Activated T-helper 9 cell treated with anti-CD3 and anti-CD28 coated beads, Interleukin-2, amount 50 U/mL, for 16 hours (primary cell): ENCODE results near the gene ZNF761.
"Not testable (repeated sequence)": the region's sequence is repeated elsewhere in the genome, so short reads cannot be mapped to it uniquely, and the experiment has no call there.

Experiments used
- DNase-seq: peaks from one replicate; pipeline ENCODE4 v3.0.0-alpha.2; 2020; ENCODE audit warnings: low read depth

Gene ZNF761

GRCh38 chr19:53460131-53460721 is 28.4 kb downstream of the ZNF761 start:
- not testable (repeated sequence) for DNase-seq

DNA sequence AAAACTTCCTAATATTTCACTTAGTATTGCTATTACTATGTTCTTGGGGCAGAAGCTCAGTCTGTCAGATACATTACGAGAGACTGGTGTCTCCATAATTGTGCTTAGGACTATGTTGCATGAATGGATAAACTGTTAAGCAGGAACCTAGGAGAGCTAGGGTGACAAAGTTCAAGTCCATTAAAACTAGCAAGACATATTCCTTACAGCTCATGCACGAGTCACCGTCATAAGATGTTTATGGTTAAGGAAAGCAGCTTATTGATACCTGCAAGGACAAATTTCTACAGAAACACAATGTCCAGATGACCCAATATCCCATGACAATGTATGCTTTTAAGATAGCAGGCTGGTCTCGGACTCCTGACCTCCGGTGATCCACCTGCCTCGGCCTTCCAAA is 30.1 kb downstream of the ZNF761 start:
- DNase-seq, result no peak

DNA sequence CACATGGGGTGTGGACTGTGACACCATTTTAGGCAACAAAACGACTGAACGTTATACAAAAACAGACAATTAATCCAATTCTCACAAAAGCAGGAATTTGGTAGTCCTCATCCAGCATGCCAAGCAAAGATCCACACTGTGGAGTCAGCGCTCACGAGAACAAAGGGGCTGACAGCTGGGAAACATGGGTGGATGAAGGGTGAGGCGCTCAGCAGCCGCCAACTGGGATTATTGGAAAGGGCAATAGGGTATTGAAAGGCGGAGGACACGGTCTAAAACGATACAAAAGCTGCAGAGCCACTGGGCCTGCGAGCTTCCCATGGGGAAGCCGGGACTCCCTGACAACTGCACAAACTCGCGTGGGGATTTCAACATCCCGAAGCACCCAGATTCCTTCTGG is 31.1 kb downstream of the ZNF761 start:
- no peak for DNase-seq

DNA sequence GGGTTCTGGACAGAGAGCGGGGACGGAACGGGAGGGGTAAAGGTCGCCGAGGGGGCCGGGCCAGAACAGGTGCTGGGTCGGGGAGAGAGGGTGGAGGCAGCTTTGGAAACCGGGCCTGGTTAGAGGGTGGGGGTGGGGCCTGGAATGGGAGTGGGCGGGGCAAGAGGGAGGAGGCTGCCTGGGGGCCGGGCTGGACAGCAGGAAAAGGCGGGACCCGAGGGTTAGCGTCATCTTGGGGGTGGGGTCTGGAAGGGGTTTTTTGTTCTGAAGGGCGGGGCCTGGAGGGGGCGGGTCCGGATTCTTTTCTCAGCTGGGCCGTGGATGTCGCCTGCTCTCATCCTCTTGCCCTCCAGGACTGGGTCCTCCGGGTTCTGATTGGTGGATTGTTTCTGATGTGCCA is 31.5 kb downstream of the ZNF761 start:
- DNase-seq, result no peak

DNA sequence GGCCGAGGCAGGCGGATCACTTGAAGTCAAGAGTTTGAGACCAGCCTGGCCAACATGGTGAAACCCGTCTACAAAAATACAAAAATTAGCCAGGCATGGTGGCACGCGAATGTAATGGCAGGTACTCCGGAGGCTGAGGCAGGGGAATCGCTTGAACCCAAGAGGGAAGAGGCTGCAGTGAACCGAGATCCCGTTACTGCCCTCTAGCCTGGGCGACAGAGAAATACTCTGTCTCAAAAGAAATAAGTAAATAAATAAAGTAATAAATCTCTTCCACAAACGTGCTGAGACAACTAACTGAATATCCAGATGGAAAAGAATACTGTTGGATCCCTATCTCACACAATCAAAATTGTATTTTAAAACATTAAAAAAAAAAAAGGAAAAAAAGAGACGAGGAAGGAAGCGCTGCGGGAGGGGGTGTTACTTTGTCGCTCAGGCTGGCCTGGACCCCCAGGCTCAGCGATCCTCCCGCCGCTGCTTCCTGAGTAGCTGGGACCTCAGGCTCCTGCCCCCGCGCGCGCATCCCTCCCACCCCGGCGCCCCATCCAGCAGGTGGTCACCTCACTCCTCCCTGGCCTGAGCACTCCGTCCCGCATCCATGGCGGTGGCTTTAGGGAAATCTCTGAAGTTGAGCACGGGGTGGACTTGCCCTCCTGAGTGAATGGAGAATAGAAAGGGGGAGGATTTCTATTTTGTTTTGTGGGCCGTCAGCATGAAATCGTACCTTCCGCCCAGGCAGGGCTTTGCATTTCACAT is 35.1 kb downstream of the ZNF761 start:
- DNase-seq, result peak; percentile 2

DNA sequence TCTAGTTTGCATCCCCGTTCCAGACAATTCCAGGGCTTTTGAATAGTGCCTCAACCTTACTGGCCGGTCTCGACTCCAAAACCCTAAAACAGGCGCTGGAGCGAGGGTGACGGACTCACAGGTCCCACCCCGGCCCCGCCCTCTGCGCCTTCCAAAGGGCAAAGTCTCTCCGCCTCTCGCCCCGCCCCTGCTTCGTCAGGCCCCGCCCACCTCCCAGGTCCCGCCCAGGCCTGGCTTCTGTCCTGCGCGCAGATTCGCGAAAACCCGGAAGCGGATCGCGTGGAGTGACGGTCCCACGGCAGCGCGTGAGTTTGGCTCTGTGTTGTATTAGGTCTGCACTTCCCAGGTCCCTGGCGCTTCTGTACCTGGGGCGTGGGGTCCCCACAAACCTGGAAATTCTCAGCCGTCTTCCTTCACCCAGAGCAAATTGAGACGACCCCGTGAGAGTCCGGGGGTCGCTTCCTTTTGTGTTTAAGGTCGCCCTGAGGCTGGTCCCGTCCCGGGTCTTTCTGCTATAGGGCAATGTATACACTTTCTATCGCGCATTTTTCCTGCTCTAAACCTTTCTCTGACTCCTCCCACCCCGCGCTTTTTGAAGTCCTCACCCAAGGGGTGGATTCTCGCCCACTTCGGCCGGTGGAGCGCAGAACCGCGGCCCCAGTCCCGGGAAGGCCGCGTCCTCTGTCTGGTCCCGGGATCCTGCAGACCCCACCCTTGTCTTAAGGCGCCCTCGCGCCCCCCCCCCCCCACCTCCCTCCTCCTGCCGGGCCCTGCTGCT is 35.9 kb downstream of the ZNF761 start, which contains the start of gene ZNF813:
Gene ZNF813, plus strand, starts transcription at position 249 of the 778 bp plus-strand sequence. CDS start 16,090 bp downstream, outside the sequence.
- DNase-seq, result peak; percentile 92

DNA sequence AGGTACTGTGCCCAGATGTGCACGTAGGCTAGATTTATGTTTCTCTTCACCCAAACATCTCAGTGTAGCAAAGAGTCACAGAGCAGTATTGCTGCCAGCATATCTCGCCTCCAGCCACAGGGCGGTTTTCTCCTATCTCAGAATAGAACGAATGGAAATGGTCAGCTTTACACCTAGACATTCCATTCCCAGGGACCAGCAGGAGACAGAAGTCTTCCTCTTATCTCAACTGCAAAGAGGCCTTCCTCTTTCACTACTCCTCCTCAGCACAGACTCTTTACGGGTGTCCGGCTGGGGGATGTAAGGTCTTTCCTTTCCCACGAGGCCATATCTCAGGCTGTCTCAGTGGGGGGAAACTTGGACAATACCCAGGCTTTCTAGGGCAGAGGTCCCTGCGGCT is 36.8 kb downstream of the ZNF761 start:
- not testable (repeated sequence) for DNase-seq

- no peak for DNase-seq
These were observed 40.1 kb downstream of the ZNF761 start for GRCh38 chr19:53471916-53472315.

DNA sequence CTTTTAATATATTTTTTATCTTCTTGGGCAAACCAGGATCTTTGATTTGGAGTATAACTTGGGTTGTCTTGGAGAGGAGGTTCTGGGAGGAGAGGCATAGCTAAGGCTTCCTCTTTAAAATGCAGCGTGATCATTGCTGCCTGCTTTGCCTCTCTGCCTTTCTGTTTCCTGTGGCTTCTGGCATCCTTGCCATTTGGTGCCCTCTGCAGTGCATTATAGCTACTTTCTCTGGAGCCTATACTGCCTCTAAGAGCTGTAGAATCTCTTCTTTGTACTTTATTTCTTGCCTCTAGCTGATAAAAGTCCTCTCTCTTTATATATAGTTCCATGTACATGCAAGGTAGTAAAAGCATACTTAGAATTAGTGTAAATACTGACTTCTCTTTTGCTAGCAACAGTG is 43.0 kb downstream of the ZNF761 start:
- not testable (repeated sequence) for DNase-seq

DNA sequence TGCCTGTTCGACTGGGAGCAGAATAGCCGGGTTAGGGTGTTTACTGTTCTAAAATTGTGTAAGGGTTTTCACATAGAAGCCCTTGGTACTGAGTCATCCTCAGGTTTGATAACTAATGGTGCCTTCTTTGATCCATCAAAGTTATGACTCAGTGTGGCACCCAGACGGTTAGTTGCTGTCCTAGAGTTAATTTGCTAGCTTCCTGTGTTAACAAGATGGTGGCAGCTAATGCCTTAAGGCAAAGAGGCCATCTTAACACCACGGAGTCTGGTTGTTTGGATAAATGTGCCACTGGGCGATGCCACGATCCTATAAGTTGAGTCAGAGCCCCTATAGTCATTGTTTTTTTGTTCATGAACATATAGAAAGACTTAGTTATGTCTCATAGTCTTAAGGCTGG is 43.7 kb downstream of the ZNF761 start:
- DNase-seq, result not testable (repeated sequence)

DNA sequence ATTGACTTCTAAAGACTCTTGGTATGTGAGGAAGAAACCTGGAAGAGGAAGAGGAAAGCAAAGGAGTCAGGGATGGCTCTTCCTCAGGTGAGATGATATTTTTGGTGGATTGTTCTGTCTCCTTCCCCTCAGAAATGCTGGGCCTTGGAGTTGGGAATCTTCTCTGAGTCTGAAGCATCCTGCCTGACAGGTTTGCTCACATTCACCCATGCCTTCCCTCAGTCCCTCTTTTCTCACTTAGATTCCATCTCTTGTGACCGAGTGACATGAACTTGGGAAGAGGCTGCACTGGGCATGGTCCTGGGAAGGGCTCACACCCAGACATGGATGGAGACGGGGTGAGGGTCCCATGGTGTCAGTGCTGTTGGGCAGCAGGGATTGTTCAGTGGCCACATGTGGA is 52.0 kb downstream of the ZNF761 start:
- DNase-seq, result not testable (repeated sequence)

DNA sequence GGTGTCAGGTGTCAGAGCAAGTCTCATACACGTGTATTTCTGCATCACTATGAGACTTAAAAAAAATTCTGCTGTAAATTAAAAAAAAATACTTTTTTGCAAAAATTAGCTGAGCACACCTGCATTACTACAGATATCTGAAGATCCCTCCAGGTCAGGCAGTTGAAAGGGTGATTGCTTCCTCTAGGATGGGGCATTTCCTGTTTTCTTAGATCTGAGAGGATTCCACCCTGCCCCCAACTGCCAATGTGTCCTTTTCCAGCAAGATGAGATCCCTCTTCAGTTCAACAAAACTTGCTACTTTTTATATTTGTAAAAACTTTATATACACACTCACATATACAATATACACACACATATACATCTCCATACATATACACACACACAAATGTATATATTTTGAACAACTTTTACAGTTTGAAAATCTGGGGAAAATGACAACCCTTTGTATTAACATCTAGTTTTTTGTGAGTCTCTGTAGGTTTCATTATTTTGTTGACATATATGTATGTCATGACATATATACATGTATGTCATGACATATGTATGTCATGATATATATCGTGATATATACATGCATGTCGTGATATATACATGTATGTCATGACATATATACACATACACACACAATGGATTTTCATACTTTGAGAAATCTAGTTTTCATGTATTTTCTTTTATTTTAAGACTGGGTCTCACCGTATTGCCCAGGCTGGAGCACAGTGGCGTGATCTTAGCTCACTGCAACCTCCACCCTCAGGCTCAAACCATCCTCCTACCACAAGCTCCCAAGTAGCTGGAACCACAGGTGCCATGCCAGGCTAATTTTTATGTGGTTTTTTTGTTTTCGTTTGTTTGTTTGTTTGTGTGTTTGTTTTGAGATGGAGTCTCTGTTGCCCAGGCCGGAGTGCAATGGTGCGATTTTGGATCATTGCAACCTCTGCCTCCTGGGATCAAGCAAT is 53.5 kb downstream of the ZNF761 start:
- DNase-seq, result no peak

DNA sequence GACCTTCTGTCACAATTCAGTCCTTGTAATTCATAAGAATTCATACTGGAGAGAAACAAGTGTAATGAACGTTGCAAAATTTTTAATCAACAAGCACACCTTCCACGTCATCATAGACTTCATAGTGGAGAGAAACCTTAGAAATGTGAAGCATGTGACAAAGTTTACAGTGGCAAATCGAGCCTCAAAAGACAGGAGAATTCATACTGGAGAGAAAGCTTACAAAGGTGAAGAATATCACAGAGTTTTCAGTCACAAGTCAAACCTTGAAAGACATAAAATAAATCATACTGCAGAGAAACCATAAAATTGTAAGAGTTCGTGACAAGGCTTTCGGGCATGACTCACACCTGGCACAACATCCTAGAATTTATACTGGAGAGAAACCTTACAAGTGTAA is 60.4 kb downstream of the ZNF761 start:
- DNase-seq, result no peak

DNA sequence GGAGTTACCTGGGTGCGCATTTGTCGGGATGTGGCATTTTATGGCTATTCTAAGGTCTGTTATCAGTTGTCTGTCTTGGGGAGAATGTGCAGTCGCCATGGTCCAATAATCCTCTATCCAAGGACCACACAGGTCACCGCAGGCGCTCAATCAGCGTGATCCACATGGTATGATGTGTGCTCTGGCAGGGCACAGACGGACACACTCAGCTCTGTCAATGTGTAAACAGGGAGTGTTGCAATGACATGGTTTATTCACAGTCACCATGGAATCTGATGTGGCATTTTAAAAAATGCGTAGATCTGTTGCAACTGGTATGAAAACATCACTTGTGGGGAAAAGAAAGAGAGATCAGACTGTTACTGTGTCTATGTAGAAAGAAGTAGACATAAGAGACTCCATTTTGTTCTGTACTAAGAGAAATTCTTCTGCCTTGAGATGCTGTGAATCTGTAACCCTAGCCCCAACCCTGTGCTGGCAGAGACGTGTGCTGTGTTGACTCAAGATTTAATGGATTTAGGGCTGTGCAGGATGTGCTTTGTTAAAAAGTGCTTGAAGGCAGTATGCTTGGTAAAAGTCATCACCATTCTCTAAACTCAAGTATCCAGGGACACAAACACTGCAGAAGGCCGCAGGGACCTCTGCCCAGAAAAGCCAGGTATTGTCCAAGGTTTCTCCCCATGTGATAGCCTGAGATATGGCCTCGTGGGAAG is 65.7 kb downstream of the ZNF761 start:
- DNase-seq, result not testable (repeated sequence)

GRCh38 chr19:53498024-53498395 is 66.2 kb downstream of the ZNF761 start:
- DNase-seq, result not testable (repeated sequence)

- DNase-seq, result not testable (repeated sequence)
These were observed 71.4 kb downstream of the ZNF761 start for GRCh38 chr19:53503151-53503550.

GRCh38 chr19:53503671-53504364 is 72.0 kb downstream of the ZNF761 start:
- DNase-seq, result not testable (repeated sequence)

DNA sequence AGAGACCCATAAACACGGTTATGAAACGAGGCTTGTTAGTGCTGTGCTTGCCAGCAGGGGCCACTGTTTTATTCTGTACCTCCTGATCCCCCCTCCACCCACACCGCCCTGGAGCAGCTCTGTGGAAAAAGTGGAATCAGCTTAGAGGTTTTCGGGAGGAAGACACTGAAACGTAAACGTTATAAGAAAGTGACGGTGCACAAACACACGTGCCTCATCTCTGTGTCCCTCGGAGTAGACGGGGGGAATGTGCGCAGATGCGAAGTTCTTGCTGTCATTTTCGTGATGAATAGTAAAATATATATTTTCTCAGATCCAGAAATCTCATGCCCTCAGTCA is 72.5 kb downstream of the ZNF761 start:
- not testable (repeated sequence) for DNase-seq

DNA sequence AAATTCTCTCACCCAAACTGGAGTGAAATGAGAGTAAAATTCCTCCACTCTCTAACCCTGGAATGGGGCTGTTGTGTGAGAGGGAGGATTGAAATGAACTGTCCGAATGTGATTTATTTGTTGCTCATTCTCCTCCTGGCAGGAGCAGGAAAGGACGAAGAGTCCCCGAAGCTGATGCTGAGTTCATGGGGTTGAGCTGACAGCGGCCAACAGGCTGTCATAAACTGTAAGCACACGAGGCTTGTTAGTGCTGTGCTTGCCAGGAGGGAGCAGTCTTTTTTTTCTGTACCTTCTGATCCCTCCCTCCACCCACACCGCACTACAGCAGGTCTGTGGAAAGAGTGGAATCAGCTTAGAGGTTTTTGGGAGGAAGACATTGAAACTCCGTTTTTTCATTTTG is 73.1 kb downstream of the ZNF761 start:
- DNase-seq, result no peak

GRCh38 chr19:53506728-53507127 is 74.9 kb downstream of the ZNF761 start:
- DNase-seq, result no peak
